ENCODE results near the gene GAS6.

GAS6 gene

DNA sequence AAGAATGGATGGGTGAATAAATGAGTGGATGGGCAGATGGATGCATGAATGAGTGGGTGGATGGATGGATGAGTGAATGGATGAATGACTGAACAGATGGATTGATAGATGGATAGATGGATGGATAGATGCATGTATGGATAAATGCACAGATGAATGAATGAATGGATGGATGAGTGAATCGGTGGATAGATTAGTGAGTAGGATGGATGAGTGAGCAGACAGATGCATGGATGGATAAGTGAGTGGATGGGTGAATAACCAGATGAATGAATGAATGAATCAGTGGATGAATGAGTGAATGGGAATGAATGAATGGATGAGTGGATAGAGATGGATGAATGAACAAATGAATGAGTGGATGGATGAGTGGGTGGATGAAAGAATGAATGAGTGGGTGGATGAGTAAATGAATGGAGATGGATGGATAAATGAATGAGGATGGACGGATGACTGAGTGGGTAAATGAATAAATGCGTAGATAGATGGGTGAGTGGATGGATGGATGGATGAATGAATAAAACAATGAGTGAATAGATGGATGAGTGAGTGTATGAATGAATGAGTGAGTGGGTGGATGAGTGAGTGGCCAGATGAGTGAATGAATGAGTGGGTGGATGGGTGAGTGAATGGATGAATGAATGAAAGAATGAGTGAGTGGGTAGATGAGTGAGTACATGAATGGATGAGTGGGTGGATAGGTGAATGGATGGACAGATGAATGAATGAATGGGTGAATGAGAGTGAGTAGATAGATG lies 13.0 kb downstream of the GAS6 start:
- DNase-seq: no peak

- DNase-seq: no peak
These were observed 13.7 kb downstream of the GAS6 start for GRCh38 chr13:113849981-113850721.

DNA sequence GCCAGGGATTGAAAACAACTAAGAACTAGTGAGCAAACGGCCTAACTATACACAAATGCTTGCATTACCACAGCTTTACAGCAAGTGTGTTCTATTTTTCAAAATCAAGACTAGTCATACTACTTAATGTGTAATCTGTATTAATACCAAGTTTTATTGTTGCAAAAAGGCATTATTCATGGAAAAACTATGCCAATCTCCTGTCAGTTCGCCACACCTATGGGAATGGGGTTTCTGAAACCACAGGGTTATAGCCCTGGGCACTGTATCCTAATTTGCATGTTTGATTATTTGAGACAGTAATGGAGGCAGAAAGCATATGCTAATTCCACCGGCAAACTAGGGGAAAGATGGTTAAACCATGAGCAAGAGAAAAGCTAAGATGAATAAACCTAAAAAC lies 14.3 kb downstream of the GAS6 start:
- no peak for DNase-seq

DNA sequence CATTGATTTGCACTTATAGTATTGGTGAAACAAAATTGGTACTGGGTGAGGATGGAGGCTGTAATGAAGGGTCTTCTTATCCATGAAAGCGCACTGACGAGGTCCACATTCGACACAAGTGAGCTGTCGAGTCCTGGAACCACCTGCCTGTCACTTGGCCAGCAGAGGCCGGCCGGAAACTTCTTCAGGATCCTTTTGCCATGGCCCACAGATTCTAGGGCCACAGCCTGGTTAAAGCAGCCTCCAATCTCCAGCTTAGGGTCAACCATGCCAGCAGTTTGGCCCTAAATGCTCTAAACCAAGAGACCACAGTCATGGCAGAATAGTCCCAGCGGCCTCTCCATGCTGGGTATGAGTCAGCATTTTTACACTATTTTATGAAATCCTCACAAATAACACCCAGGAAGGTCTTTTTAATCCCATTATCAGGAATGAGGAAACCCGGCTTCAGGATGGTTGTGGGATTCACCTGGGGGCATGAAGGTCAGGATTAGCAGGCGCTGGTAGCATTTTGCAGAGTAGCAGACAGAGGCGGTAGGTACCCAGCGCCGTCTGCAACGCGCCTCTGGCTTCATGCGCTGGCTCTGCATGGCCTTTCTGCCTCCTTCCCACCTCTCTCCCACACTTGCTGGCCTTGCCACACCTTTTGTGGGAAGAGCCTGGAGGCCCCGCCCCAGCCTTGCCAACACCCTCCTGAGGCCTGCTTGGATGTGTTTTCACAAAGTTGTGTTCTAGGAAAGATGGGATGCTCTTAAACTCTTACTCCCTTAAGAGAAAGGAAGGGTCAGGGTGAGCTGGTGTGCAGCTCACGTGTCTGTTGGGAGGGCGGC lies 15.2 kb downstream of the GAS6 start:
- DNase-seq: no peak

DNA sequence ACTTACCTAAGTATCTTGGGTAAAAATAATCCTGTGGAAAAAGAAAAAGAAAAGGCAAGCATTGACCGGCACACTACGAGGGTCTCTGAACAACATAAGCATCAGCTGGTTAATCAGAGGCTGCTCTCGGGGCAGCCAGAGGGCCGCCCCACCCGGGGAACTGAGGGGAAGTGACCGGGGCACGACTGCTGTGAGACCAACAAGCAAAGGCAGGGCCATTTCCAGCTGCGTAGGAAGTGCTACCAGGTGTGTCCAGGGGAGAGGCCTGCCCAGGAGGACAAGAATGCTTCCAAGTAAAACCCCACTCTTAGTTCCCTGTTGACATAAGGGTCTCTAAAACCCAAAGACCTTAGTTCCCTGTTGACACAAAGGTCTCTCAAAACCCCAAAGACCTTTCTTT lies 15.9 kb downstream of the GAS6 start:
- DNase-seq: no peak

- no peak for DNase-seq
These were observed 17.1 kb downstream of the GAS6 start for GRCh38 chr13:113846636-113847318.

DNA sequence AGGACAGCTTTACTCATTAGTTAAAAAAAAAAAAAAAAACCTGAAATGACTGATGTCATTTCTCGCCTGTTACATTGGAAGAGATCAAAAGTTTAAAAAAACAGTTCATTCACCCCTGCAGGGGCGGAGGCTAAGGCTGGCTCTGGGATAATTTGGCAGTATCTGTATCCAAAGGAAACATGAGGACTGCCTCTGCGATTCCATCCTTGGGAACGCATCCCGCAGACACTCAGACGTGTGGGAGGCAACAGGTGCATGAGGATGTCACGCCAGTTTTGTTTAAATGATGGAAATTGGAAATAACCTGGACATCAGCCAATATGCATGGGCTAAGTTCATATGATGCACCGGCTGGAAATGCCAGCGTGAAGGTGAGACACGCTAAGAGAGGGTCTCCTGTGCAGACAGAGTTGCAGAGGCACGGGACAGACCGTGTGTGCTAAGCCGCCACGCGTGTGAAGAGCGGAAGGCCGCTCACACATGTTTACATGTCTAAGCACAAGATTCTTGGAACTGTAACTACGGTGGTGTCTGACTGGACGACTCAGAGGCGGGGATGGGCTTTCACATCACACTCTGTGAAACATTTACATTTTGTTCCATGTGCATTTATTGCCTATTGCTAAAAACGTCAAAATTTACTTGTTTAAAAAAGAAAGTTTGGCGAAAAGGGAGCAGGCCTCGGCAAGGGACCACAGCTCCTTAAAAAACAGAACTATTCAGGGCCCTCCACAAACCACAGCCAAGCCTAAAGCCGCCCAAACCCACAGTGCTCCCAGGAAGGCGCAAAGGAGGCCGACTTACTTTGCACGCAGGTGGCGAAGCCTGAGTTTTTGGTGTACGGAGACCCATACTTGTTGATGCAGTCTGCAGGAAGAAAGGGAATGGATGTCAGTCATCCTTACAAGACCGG lies 17.9 kb downstream of the GAS6 start:
- DNase-seq: no peak

GRCh38 chr13:113845055-113845454 lies 18.8 kb downstream of the GAS6 start:
- no peak for DNase-seq

GRCh38 chr13:113843864-113844556 lies 19.9 kb downstream of the GAS6 start:
- no peak for DNase-seq

GRCh38 chr13:113843063-113843654 lies 20.7 kb downstream of the GAS6 start:
- DNase-seq: no peak

DNA sequence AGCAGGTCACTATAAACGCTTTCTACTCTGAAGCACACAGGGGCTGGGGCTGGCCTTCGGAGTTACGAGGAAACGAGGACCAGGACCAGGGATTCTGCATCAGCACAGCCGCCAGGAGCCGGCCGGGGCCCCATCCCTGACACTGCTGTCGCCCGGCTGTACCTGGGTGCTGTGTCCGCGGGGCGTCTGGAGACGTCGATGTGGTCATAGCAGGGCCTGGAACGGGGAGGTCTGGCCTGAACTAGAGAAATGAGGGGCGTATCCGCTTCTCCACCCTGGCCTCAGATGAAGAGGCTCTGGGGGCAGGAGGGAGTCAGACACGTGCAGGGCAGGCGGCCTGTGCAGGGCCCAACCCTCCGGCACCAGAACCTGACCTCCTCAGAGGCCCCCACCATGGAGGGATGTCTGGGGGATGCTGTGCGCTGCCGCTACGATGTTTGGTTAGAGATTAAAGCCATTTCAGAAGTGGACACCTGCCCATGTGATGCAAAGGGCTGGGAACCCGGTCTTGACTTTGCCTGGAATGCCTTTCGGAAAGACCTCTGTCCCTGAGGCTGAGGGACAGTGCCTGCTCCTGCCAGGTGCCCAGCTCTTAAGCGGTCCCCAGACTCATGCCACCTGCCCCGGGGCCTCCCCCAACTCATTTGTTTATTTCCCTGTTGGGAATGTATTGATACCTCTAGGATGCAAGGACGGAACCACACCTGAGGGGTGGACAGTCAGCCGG lies 21.4 kb downstream of the GAS6 start:
- DNase-seq: no peak

- no peak for DNase-seq
These were observed 22.6 kb downstream of the GAS6 start for GRCh38 chr13:113841353-113841650.

GRCh38 chr13:113840541-113841352 lies 23.1 kb downstream of the GAS6 start:
- DNase-seq: no peak

GRCh38 chr13:113839536-113840204 lies 24.2 kb downstream of the GAS6 start:
- DNase-seq: no peak

- no peak for DNase-seq
These were observed 25.1 kb downstream of the GAS6 start for GRCh38 chr13:113838711-113839201.

GRCh38 chr13:113837560-113838355 lies 26.1 kb downstream of the GAS6 start:
- DNase-seq: peak; percentile 71

DNA sequence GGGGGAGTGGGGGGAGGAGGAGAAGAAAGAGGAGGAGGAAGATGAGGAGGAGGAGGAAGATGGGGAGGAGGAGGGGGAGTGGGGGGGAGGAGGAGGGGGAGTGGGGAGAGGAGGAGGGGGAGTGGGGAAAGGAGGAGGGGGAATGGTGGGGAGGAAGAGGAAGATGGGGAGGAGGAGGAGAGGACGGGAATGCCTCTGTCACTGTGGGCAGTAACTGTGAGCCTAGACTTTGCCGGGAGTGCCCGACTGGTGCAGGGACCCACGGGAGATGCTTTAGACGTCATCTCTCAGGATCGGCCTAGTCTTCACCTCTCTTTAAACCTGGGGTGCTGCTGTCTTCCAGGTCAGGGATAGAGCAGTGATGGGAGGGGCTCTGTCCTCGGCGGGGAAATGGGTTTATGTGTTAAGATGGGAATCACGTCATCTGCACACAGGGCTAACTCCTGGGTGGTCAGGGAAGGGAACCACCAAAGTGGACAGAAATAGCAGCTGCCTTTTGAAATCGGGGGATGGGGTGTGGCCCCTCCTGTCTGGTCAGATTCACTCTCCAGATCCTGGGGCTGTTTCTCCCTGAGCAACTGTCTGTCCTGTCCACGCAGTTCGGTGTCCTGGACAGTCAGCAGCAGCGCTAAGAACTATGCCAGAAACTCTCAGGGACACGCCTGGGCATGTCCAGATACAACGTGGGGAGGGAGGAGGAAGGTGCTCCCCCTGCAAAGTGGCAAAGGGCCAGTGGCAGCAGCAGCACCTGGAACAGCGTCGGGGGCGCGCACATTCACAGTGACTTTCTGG lies 26.9 kb downstream of the GAS6 start:
- peak; percentile 48 for DNase-seq
